Measurements from ENCODE around the gene CUL2.
"Not testable (repeated sequence)": the region's sequence is repeated elsewhere in the genome, so short reads cannot be mapped to it uniquely, and the experiment has no call there.

The CUL2 gene

GRCh38 chr10:35090162-35090954 is at the start of gene CUL2:
Gene CUL2, minus strand, starts transcription at chr10:35090341. Its CDS starts 19,024 bp downstream, at chr10:35071317.
- peak; percentile 65 to 67 for DNase-seq

DNA sequence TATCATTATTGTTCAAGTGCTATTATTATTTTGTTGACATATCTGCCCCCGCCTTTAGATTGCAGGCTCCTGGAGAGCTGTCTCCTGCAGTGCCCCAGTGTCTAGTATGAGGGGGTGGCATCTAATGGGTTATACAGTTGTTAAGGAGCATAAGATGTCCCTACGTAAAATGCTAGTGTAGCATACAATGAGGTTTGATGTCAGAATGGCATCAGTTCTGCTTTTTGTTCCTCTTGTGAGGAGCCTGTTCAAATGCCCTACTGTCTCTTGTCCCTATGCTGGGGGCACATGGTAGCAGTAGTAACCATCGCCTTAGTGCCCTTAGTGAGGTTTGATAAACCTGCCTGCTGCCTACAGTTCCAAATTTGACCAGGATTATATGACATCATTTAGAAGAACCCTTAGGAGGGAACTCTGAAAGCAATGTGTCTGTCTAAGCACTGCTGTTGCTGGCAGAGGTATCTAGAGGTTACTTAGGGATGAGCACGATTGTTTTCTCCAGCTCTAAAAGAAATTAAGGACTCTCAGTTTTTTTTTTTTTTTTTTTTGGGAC is 46.2 kb upstream of the CUL2 start:
- DNase-seq, result no peak

- DNase-seq, result no peak
These were observed 45.7 kb upstream of the CUL2 start for GRCh38 chr10:35135861-35136260.

- DNase-seq, result no peak
These were observed 43.4 kb upstream of the CUL2 start for GRCh38 chr10:35133586-35133985.

GRCh38 chr10:35132727-35133126 is 42.6 kb upstream of the CUL2 start:
- DNase-seq, result no peak

DNA sequence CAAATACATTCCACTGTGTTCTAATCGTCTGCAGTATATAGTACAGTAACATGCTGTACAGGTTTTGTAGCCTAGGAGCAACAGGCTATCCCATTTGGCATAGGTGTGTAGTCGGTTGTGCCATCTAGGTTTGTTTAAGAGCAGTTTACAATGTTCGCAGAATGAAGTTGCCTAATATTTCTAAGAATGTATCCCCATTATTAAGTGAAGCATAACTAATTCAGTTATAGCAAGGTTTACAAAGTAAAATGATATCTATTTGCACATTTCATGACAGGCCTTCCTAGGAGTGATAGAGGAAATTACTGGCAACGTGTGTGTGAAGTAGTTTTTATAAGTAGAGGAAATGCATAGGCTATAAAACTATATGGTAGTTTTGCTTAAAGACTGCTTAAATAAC is 40.5 kb upstream of the CUL2 start:
- no peak for DNase-seq

DNA sequence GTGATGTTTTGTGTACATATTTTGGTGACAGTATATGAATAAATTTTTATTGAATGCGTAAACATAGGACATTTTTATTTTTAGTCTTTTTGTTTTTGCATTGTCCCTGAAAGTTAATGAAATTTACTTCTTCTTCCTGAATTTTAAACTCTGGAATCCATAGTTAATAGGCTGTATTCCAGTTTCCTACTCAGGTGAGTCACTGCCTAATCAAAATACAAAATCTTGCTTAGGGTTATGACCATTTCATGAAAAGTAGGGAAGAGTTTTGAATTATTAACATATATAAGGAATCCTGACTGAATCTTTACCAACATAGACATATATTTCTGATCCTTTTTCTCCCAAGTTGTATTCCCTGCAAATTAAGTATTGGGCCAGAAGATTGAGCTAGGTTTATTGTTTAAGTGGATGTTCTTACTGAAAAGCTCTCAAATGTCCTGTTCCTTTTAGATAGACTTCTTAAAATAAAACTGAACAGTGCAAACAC is 39.1 kb upstream of the CUL2 start:
- no peak for DNase-seq

DNA sequence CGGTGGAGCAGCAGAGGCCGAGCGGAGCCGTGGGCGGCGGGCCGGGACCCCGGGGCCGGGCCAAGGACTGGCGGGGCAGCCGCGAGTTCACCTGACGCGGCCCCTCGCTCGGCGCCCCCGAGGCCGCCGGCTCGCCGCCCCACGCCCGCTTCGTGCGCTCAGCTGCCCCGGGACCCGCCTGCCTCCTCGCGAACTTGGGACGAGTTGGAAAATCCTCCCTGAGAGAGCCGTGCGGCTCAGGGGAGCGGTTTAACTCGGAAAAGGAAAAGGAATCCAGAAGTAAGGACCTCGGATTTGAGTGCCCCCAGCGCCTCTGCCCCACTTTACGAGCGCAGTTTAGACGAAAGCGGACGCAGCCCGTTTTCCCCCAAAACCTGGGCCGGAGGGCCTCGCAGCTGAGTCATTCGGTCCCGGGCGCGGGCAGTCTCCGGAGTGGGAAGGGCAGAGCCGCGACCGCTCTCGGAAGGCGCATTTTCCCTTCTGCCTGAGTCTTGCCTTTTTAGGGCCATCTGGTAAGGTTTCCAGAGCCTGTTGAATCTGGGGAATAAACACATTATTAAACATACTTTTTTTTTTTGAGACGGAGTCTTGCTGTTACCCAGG is 37.2 kb upstream of the CUL2 start:
- no peak for DNase-seq

DNA sequence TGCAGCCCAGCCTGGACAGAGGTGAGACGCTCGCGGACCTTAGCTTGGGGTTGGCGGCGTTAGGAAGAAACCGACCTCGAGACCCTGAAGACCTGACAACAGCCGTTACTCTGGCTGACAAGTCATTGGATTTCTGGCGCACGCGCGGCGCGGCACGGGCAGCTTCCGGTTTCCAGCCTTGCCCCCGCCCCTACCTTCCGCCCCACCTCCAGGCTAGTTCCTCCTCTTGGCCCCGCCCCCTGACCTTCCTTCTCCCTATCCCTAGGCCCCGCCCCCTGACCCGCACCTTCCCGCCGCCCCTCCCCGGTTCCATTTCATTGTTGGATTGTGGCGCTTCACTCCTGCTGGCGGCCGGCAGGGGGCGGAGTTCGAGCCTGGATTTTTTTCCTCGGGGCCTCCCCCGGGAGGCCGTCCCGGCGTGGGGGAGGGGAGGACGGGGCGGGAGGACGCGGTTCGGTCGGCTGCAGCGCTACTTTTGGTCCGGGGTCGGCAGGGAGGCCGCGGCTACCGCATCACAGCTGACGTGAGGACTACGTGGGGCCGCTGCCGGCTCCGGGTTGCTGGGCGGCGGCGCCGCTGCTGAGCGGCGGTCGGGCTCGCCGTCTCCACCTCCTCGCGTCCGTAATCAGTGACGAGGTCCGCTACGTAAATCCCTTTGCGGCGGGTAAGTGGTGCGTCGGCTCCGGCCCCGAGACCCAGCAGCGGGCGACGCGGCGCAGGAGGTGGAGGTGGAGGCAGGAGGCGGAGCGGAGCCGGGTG is 36.6 kb upstream of the CUL2 start, which contains the start of gene CREM:
Gene CREM, plus strand, starts transcription at position 317 of the 759 bp plus-strand sequence. CDS start 10,990 bp downstream, outside the sequence.
- DNase-seq, result peak; percentile 59 to 96

DNA sequence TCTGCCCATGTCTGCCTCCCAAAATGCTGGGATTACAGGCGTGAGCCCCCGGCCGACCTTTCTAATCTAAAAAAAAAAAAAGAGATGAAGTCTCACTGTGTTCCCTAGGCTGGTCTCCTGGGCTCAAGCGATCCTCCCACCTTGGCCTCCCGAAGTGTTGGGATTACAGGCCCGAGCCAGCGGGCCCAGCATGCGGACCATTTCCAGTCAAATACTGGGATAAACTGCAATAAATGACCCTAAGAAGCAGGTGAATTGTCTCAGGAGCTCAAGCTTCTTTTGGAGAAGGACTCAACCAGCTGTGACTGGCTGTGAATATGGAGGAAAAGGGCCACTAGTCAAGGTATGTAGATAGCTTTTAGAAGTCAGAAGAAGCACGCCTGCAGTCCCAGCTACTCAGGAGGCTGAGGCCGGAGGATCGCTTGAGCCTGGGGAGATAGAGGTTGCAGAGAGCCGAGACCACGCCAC is 36.0 kb upstream of the CUL2 start:
- DNase-seq, result peak in 1 of 2 experiments; percentile 38

DNA sequence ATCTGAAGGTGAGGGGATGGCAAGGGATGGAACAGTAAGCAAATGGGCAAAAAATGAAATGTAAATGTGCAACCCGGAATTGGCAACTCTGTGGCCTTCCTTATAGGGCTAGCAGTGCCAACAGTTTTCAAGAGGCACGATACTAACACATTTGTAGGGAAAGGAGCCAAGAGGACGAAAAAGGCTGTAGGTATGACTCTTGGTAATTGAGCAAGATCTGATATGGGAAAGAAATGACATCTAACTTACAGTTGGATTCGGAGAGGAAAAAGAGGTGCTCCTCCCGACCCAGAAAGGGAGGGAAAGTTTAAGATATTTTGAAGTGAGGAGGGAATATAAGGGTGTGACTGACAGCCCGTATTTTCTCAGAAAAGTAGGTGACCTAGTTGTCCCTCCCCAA is 34.4 kb upstream of the CUL2 start:
- no peak for DNase-seq

- DNase-seq, result no peak
These were observed 29.2 kb upstream of the CUL2 start for GRCh38 chr10:35119378-35119777.

- no peak for DNase-seq
These were observed 22.4 kb upstream of the CUL2 start for GRCh38 chr10:35112571-35112970.

- no peak for DNase-seq
These were observed 13.7 kb upstream of the CUL2 start for GRCh38 chr10:35103882-35104281.

DNA sequence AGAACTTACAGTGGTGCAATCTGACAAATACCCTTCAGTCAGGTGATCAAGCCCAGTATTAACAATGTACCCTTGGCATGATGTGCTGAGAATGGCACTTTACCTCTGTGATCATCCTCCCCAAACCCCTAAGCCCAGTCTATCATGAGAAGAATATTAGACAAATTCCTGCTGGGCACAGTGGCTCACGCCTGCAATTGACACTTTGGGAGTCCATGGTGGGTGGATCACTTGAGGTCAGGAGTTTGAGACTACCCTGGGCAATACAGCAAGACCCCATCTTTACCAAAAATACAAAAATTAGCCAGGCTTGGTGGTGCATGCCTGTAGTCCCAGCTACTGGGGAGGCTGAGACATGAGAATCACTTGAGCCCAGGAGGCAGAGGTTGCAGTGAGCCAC is 7.4 kb upstream of the CUL2 start:
- no peak for DNase-seq

DNA sequence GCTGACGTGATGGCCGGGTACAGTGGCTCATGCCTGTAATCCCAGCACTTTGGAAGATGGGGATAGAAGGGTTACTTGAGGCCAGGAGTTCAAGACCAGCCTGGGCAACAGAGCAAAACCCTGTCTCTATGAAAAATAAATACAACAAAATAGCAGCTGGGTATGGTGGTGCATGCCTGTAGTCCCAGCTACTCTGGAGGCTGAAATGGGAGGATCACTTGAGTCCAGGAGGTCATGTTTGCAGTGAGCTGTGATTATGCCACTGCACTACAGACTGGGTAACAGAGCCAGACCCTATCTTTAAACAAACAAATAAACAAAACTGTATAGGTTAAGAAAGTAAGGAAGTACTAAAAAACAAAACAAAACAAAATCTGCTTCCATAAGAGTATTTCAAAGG is 6.2 kb upstream of the CUL2 start:
- DNase-seq, result no peak

- DNase-seq, result no peak
These were observed 2.7 kb upstream of the CUL2 start for GRCh38 chr10:35092851-35093250.

DNA sequence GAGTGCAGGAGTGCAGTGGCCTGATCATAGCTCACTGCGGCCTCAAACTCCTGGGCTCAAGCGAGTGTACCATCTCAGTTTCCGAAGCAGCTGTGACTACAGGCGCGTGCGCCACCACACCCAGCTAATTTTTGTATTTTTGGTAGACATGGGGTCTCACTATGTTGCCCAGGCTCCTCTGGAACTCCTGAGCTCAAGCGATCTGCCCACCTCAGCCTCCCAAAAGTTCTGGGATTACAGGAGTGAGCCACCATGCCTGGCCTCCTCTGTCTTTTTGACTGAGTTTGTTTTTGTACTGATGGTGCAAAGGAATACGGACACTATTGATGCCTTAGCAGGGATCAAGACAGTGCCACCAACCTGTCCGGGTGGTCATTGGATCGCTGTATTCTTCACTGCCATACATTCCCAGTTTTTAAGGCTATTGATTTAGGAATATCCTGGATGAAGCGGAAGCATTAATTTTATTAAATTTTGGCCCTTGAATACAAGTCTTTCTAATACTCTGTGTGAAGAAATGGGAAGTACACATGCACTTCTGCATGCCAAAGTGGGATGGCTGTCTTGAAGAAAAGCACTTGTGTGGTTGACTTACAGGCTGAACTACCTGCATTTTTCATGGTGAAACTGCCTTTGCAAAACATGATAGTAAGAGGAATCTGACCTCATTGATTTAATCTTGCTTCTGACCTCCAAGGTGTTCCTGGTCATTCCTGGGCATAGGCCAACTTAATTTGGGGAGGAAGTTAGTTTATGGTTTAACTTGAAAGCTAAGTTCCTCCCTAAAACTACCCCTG is 2.1 kb upstream of the CUL2 start:
- DNase-seq, result no peak

- no peak for DNase-seq
These were observed 455 bp downstream of the CUL2 start for GRCh38 chr10:35089611-35090161.

- DNase-seq, result no peak
These were observed 6.9 kb downstream of the CUL2 start for GRCh38 chr10:35083242-35083641.

DNA sequence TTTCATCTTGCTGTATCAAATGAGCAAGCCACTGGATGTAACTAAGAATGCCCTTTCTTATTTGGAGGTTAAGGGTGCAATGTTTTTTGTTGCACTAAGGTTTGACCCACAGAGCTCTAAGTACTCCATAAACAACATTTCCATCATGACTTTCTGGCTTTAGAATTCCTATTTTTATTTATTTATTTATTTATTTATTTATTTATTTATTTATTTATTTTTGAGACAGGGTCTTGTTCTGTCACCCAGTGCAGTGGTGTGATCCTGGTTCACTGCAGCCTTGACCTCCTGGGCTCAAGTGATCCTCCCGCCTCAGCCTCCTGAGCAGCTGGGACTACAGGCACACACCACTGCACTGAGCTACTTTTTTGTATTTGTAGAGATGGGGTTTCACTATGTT is 9.9 kb downstream of the CUL2 start:
- DNase-seq, result not testable (repeated sequence)

DNA sequence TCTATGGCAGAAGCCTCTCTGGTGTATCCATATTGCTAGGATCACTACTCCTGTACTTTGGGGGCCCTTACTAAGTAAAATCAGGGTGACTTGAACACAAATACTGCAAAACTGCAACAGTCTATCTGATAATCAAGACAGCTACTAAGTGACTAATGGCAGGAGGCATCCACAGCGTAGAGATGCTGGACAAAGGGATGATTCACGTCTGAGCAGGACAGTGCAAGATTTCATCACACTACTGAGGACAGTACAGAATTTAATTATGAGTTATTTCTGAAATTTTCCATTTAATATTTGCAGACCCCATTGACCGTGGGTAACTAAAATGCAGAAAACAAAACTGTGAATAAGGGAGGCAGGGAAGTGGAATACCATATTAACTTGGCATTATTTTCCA is 10.4 kb downstream of the CUL2 start:
- DNase-seq, result no peak

Measured in NCI-H187 (cell line).